22Rv1 (cell line): ENCODE data around the gene NINL.

Experiments
- CTCF ChIP-seq: fragments of 450-650 bp; IDR thresholded peaks from 2 replicates; pipeline ENCODE4 v1.5.1; 2017; ENCODE audit warnings: mild to moderate bottlenecking
- ZFX ChIP-seq: fragments of 450-650 bp; IDR thresholded peaks from 2 replicates; pipeline ENCODE4 v1.6.1; 2017; ENCODE audit warnings: antibody characterized with exemption, borderline replicate concordance

GRCh38 chr20:25439328-25439727, 146.0 kb downstream of the NINL start:
- TF ChIP-seq CTCF: no peak
- no peak for TF ChIP-seq ZFX
